Activated CD4-positive, CD25-positive, alpha-beta regulatory T cell treated with anti-CD3 and anti-CD28 coated beads, Interleukin-2, amount 50 U/mL, for 72 hours (primary cell): ENCODE data around the gene MTHFD1L.
A peak's percentile ranks its signal among the peaks of the same experiment; 100 is the strongest.

Source experiments
- DNase-seq: peaks from one replicate; pipeline ENCODE4 v3.0.0; 2021

The MTHFD1L gene

DNA sequence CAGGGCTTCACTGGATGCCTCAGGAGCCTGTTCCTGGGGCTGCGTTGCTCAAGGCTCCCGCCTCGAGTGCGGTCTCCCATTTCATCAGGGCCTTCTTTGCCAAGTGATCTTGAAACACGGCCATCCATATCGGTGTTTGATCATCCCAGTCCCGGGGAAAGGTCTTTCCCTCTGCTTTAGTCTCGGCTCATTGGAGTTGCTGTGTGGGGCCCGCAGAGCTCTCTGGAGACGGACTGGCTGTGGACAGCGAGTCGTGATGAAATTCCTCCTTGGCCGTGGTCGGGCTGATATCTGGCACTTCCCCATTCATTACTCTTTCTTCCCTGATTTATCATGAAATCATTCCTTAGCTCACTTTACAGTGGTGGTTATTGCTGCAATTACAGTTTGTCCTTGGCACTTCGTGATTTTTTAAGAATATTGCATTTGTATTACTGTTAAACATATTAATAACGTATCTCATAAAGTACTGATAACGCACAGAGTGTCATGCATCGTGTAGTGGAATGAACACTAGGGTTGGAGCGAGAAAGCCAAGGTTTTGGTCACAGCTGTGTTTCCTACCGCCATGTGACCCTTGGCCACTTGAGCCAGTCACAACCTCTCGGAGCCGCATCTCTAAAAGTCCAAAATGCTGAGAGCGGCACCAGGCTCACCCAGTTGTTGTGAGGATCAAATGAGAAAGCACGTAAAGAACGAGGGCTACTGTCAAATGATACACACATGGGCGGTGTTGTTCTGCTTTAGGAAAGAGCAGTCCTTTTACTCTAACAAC lies 71.8 kb downstream of the MTHFD1L start:
- DNase-seq: no peak

DNA sequence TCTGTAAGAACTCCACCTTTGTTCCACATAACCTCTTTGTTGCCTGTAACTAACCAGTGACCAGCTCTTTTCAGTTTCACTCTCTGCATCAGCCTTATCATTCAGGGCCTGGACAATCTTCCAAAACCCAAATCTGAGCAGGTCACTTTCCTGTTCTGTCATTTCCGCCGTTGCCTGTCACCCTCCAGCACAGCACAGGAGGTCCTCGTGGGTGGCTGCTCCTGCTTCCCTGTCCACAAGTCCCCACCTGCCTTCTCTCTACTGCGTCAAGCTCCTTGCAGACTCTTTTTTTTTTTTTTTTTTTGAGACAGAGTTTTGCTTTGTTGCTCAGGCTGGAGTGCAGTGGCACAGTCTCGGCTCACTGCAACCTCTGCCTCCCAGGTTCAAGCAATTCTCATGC lies 73.9 kb downstream of the MTHFD1L start:
- DNase-seq: no peak

DNA sequence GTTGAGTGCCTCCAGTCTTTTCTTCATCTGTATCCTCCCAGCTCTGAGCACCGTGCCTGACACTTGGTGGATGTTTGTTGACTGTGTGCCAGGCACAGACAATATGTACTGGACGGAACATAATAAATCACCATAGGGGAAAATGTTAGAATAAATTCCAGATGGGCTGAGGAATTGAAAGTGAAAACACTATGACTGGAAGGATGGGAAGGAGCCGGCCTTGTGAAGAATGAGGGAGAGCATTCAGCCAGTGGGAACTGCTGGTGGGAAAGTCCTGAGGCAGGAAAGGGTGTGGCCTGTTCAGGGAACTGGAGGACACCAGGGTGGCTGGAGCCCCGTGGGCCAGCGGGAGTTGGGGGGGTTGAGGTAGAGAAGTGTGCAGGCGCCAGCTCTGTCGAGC lies 75.4 kb downstream of the MTHFD1L start:
- DNase-seq: no peak

DNA sequence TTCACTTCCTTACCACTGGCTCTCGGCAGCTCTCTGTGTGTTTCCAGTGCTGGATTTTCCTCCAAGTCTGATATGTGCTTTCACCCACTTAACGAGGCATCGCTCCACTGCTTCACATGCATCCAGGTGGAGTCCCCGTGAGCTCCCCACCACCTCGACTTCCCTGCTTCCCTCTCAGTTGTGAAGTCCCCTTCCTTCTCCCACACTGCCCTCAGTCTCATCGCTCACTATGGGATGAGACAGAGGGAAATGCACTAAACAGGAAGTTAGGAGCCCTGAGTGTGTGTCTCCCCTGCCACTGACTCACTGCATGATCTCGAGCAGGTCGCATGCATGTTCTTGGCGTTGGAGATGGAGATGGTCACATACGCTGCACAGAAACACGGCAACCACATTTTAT lies 84.0 kb downstream of the MTHFD1L start:
- no peak for DNase-seq

DNA sequence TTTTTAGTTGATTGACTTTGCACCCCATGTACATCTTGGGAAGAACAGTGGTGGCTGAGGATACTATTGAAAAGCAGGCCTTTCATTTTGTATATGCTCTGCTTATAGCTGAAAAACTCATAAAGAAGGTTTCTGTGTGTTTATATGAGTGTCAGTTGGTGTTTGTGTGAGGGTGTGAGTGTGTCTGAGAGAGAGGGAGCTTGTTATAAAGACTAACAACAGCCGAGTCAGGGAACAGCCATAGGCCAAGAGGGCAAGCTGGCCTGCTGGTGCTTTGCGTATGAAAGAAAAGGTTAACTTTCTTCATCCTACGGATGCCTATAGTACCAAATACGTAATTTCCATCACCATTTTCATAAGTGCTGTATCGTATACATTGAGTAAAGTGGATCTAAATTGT lies 88.3 kb downstream of the MTHFD1L start:
- DNase-seq: no peak

DNA sequence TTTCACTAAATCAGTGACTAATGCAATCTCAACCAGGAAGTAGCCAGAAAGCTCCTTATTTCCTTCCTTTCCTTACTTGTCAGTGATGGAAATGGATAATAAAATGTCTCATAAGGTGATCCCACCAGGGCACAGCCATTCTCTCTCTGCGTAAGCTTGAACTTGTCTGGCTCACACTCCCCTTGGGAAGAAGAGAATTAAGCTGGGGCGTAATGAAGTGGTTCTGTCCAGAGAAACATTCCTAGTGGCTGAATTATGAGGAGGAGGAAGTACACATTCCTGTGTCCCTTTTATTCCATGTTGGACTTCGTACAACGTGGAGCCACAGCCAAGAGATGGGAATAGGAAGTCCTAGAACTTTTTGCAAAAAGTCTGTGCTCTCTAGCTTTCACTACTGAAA lies 93.7 kb downstream of the MTHFD1L start:
- no peak for DNase-seq

DNA sequence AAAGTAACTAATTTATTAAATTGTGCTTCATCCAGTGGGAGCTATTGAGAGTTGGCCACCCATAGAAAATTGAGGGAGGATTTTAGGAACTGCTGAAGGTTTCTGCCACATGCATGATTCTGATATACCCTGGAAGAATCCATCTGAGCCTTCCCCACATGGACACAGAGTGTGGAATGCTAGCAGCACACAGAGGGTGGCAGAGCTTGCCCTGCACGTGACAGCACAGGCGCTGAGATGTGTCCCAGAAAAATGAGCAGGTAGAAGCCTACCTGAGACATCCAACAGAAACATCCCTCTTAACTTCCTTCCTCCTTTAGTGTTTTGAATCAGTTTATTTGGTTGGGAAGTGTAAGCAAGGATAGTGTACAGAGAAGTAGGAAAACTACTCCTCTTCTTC lies 96.9 kb downstream of the MTHFD1L start:
- no peak for DNase-seq

DNA sequence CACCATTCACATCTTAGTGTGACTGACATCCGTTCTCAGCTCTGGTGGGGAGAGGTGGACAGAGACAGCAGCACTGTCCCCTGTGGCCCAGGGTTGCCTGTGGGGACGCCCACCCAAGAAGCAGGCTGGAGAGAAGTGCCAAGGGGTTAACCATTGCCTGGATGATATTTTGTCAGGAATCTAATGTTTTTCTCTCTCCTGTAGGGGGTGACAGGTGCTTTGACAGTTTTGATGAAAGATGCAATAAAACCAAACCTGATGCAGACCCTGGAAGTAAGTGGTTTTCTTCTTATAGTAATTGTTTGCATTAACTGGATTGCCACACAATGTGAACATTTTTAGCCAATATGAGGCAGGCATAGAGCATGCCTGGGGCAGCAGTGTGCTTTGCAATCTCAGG lies 99.3 kb downstream of the MTHFD1L start:
- no peak for DNase-seq

DNA sequence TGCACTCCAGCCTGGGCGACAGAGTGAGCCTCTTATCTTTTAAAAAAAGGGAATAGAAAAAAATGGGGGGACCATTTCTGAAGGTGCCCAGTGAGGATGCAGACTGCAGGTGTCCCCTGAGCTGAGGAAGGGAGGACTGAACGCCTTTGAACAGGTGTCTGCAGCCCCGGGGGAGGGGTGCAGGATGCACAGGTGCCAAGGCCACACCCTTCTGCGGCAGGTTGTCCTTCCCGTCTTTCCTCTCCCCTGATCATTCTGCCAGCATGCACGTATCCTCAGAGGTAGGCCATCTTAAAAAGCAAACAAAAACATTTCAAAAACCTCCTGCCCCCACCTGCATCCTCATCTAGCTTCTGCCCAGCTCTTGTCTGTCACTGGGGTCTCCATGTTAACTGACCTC lies 101.3 kb downstream of the MTHFD1L start:
- no peak for DNase-seq

DNA sequence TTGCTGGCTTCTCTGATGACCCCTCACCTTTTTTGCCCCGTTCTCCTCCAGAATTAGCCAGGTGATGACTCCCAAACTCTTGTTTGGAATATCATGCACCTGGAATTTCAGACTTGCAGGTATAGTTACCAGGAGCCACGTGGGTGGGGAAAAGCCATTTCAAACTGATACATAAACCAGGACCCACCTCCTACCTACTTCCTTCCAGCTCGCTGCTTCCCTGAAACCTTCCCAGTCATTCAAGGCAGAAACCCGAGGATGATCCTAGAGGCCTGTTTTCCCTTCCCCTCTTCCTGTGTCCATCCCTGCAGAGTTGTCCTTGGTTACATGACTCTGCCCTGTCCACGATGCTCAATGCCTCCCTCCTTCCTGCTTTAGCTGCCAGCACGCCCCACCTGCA lies 101.9 kb downstream of the MTHFD1L start:
- DNase-seq: no peak

DNA sequence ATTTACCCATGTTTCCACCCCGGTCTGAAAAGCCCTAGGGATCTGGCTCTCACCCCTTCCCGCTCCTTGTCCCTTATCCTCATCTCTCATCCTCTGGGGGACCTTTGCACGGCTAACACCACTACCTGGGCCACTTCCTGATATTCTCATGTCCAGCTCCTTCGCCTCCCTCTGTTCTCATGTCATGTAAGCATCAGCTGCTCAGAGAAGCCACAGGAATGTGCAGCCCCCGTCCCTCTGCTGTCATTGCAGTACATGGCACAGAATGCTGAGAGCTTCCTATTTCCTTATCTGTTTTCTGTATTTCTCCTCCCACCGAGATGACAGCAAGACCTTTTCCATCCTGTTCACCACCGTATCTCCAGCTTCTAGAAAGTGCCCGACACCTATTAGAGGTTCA lies 102.4 kb downstream of the MTHFD1L start:
- no peak for DNase-seq

DNA sequence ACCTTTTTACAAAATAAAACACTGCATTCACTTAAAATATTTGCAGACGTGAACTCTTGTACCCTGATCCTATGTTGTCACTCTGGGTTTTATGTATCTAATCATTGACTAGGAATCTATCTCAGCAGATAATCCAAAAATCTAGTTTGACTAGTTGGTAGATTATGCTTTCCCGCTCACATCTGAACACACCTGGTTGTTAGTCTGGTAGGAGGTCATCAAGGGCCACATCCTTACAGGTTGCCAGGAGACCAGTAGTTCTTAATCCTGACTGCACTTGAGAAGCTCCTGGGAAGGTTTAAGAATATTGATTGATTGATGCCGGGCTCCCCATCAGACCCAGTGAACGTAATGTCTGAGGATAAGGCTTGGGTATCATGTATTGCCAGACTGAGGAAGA lies 104.4 kb downstream of the MTHFD1L start:
- no peak for DNase-seq

DNA sequence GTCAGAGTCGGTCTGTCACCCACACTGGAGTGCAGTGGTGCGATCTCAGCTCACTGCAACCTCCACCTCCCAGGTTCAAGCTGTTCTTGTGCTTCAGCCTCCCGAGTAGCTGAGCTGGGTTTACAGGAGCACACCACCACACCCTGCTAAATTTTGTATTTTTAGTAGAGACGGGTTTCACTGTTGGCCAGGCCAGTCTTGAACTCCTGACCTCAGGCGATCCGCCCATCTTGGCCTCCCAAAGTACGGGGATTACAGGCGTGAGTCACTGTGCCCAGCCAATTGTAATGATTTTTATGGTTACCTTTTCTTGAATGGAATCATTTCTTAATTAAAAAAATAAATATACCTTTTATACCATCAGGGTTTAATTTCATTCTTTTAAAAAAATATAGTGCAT lies 105.7 kb downstream of the MTHFD1L start:
- DNase-seq: no peak

DNA sequence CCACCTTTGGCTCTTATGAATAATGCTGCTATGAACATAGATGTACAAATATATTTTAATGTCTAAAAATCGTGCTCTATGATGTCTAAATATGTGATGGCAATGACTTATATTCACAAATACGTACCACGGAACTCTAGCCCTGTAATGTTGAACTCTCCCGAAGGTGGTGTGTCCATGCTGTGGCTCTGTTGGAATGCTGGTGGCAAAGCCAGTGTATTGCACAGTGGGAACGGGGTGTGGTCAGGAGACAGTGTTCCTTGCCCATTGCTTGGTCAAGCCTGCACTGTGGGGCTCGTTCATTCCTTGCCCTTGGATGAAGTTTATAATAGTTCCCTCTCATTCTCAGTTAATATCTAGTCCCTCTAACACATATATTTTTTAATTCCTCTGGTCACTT lies 109.6 kb downstream of the MTHFD1L start:
- no peak for DNase-seq

DNA sequence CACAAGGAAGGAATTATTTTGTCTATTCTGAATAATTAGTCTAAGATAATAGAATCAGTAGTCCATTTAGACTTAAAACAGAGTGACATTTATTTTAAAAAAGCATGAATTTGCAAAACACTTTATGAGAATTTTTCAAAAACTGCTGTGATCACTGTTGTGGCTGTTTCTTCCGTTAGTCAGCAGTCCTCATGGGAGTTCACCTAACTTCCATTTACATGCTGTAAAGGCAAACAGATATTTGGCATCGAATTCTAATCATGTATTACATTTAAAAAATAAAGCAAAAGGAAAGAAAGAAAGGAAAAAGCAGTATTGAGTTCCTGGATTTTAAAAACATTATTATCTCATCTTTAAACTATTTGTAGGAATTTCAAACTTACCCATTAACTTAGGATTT lies 111.8 kb downstream of the MTHFD1L start:
- DNase-seq: no peak

DNA sequence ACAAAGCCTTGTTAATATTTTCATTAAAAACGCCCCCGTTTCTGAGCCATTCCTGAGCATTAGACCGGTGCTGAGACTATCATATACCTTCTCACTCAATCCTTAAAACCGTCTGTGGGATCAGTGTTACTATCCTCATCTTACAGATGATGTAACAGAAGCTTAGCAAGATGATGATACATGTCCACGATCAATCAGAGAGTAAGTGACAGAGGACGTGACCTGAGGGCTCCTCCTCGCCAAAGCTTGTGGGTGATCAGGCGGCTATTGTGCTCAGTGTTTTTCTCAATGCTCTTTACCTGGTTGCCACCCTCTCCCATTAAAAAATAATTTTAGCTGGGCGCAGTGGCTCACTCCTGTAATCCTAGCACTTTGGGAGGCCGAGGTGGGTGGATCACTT lies 113.1 kb downstream of the MTHFD1L start:
- DNase-seq: no peak

DNA sequence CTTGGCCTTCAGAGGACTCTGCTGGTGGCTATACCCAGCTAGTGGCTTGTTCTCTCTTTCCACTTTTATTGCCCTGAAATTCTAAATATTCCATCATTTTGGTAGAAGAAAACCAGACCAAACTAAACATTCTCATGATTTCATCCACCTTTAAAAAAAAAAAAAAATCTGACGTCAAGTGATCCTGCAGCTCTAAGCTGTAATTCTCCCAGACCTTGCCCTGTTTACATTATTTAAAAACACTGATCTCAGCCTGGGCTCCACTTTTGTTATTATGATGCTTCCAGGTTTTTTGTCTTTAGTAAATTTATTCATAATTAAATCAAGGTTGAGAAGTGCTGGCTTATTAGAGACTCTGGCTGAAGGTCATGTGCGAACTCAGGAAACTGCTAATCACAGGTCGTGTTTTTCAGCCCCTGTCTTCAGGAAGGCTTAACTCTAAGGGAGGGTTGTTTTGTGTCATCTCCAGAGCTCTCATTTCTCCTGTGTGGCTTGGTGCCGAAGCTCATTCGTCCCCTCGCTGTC lies 114.4 kb downstream of the MTHFD1L start:
- DNase-seq: no peak

DNA sequence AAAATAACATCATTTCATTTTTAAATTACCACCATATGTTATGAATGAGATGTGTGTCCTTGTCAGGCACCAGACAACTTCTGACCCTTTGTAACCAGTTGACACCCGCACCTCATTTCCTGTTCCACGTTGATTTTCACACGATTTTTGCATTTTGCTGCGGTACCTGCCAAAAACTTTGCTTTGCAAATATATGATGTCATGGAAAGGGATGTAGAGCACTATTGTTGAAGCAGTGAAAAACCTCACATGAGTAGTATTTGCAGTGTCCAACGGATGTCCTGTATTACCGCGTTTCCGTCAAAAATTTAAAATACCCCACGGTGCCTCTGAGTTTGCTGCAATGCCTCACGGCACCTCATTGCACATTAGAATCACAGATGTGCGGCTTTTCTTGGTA lies 115.6 kb downstream of the MTHFD1L start:
- DNase-seq: no peak

DNA sequence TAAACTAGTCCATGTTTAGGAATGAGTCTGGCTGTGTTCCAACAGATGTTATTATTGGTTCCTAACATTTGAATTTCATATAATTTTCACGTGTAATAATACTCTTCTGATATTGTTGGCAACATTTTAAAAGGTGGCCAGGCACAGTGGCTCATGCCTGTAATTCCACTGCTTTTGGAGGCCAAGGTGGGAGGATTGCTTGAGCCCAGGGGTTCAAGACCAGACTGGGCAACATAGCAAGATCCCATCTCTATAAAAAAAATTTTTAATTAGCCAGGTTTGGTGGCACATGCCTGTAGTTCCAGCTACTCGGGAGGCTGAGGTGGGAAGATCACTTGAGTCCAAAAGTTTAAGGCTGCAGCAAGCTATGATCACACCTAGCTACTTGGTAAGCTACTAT lies 116.2 kb downstream of the MTHFD1L start:
- DNase-seq: no peak

DNA sequence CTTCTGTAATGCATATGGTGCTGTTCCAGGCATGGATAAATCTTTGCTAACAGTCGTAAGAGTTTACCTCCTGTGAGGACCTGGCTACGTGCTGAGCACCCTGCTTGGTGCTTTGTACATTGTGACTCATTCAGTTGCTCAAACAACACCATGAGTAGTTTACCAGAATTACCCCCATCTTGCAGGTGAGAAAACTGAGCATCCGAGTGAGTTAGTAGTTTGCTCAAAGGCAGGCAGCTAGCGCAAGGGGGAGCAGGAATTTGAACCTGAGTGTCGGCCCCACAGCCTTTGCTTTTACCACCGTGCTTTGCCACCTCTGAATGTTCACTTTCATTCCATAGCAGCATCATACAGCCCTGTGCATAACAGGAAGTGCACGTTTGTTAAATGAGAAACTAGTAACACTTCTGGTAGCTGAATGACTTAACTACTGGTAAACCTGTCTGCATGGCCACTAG lies 121.9 kb downstream of the MTHFD1L start:
- peak; percentile 40 for DNase-seq

DNA sequence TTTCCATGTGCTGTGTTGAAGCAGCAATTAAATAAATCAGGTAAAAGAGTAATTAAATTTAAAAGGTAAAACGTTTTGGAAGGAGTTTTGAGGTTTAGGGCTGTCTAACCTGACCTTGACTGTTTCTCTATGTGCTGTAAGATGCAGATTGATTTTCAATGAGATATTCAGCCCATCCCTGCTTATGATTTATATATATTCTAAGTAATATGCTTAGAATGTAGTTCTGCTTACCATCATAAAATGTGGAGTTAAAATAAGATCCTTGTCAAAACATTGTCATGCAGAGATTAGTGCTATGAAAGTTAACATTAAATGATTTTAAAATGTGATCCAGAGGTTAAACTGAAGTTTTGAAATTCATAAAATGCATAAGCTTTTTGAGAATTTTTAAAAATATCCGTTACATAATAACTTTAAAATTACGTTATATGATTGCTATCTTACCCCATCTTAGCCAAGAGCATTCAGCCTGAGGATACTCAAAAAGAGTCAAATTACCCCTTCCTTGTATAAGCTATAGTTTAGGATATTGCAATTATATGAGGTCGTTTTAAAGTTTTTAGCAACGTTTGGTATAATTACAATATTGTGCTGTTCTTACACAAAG lies 122.5 kb downstream of the MTHFD1L start:
- no peak for DNase-seq

DNA sequence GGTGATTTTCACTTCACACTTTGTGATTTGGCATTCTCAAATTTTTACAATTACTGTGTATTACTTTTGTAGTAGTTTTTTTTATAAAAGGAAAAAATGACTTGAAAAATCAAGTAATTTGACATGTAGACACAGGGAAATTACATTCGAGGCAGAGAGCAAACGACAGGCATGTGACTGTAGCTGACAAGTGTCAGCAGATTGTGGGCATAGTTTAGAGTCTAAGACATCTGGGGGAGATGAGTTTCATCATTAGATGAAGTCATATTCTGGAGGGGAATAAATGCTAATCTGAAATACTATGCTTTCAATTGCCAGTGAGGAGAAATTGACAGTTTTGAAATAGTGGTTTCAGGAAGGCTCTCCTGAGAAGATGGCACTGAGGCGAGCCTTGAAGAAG lies 126.0 kb downstream of the MTHFD1L start:
- no peak for DNase-seq

DNA sequence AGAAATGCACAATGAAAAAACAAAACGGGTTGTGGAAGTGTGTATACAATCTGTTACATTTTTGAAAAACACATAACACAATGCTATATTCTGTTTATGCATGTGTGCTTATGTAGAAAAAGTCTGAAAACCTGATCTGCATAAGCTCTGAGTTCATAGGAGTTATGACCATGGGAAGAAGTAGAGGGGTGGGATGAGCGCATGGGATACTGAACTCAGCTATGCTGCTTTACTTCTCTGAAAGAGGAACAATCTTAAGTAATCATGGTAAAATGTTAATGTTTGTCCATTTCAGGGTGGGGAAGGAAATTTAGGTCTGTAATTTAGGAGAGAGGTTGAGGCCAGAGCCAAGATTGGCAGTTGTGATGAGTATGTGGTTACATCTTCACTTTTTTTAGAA lies 126.8 kb downstream of the MTHFD1L start:
- no peak for DNase-seq

DNA sequence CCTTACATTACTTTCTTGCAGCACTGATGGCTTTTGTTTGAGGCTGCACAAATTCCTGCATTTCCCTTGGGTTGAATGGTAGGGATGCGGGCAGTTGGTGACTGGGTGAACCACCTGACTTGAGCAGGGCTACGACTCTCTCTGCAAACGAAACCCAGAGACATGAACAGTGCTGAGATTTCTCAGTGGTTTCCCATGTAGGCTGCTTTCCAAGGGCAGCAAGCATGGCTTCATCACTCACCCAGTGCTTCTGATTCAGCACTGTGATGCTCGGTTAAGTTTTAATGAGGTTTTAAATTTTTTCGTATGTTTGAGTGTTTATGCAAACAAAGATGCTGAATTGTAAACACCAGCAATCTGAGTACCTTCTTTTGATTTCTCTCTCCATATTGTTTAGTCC lies 127.2 kb downstream of the MTHFD1L start:
- no peak for DNase-seq

DNA sequence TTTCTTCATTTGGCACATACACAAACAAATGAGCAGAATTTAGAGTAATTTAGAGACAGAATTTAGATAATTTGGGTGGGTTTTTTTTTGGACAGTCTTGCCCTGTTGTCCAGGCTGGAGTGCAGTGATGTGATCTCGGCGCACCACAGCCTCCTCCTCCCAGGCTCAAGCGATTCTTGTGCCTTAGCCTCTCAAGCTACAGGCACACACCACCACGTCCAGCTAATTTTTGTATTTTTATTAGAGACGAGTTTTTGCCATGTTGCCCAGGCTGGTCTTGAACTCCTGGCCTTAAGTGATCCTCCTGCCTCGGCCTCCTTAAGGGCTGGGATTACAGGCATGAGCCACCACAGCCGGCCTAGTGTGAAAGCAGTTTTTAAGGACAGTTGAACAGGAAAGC lies 127.8 kb downstream of the MTHFD1L start:
- DNase-seq: no peak
